ENCODE measurements around the gene HBS1L. TPM values are rescaled to one million over a fixed set of nuclear protein-coding genes. Genes with fewer than 3 reads are reported as not detected.

Gene HBS1L
- total RNA-seq, 2 experiments from 2014 or later: 150 to 153 TPM

DNA sequence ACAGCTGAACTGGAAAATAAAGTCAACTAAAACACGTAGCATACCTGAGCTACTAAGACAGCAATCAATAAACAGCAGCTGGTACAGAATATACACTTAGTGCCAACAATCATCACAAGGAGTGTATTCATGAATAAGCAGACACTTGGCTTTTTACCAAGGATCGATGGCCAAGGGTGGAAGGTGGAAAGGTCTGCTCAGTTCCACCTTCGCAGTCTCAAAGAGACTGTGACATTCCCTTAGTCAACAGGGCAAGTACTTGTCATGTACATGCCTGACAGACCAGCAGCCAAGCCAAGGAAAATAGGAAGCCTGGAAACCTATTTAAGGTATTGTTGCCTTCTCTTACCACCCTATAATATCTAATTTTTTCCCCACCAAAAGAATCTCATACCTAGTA, 21.4 kb downstream of the HBS1L start:
- CTCF ChIA-PET: interaction anchor here (0.5 kb wide), 1 partner anchor 465 kb away, joined by 3 read pairs; the partner anchor contains the start of gene AHI1
- no peaks in the 10 kb centered on the region for H3K9me3 Mint-ChIP-seq
- peaks cover 59% of the 10 kb centered on the region for H3K4me1 Mint-ChIP-seq (ENCODE audit: low read depth)
- H3K4me3 Mint-ChIP-seq: no peak overlapping the region
- no peak for DNase-seq
- H3K36me3 Mint-ChIP-seq (ENCODE audit: low read depth): peaks cover 40% of the 10 kb centered on the region
- intact Hi-C loops (cut with micrococcal nuclease): no loop called here
- H3K27me3 Mint-ChIP-seq (ENCODE audit: low read depth): no peaks in the 10 kb centered on the region
- H3K27ac Mint-ChIP-seq: peak overlapping the region; percentile 2

GRCh38 chr6:135030532-135031178, 24.0 kb downstream of the HBS1L start:
- H3K27ac Mint-ChIP-seq: peak overlapping the region; percentile 71
- intact Hi-C loops (cut with micrococcal nuclease): loop anchor here (1.0 kb wide), 8 partner anchors 8 to 133 kb away; partner anchors contain the start of gene HBS1L
- DNase-seq: peak; percentile 25
- CTCF ChIA-PET: interaction anchor here (1.3 kb wide), 1 partner anchor 11 kb away, joined by 3 read pairs; no protein-coding TSS in a partner anchor
- no peaks in the 10 kb centered on the region for H3K9me3 Mint-ChIP-seq
- peaks cover 57% of the 10 kb centered on the region for H3K4me1 Mint-ChIP-seq (ENCODE audit: low read depth)
- H3K36me3 Mint-ChIP-seq (ENCODE audit: low read depth): peaks cover 34% of the 10 kb centered on the region
- H3K27me3 Mint-ChIP-seq (ENCODE audit: low read depth): no peaks in the 10 kb centered on the region
- no peak overlapping the region for H3K4me3 Mint-ChIP-seq

GRCh38 chr6:135030056-135030473, 24.6 kb downstream of the HBS1L start:
- intact Hi-C loops (cut with micrococcal nuclease): loop anchor here (1.0 kb wide), 8 partner anchors 8 to 133 kb away; partner anchors contain the start of gene HBS1L
- CTCF ChIA-PET: no interaction called here
- Mint-ChIP-seq H3K4me3 (peak overlapping the region; percentile 10), H3K27ac (peak overlapping the region; percentile 71), H3K4me1 (ENCODE audit: low read depth) (peaks cover 63% of the 10 kb centered on the region), H3K9me3 (no peaks in the 10 kb centered on the region), H3K27me3 (ENCODE audit: low read depth) (no peaks in the 10 kb centered on the region), H3K36me3 (ENCODE audit: low read depth) (peaks cover 36% of the 10 kb centered on the region)
- DNase-seq: peak; percentile 18

GRCh38 chr6:135025775-135026174, 28.8 kb downstream of the HBS1L start:
- no peaks in the 10 kb centered on the region for H3K27me3 Mint-ChIP-seq (ENCODE audit: low read depth)
- no peak overlapping the region for H3K27ac Mint-ChIP-seq
- peaks cover 66% of the 10 kb centered on the region for H3K4me1 Mint-ChIP-seq (ENCODE audit: low read depth)
- CTCF ChIA-PET: interaction anchor here (0.7 kb wide), 1 partner anchor 883 kb away, joined by 3 read pairs; no protein-coding TSS in a partner anchor
- no peaks in the 10 kb centered on the region for H3K9me3 Mint-ChIP-seq
- no peak overlapping the region for H3K4me3 Mint-ChIP-seq
- intact Hi-C loops (cut with micrococcal nuclease): no loop called here
- peaks cover 17% of the 10 kb centered on the region for H3K36me3 Mint-ChIP-seq (ENCODE audit: low read depth)
- DNase-seq: no peak

DNA sequence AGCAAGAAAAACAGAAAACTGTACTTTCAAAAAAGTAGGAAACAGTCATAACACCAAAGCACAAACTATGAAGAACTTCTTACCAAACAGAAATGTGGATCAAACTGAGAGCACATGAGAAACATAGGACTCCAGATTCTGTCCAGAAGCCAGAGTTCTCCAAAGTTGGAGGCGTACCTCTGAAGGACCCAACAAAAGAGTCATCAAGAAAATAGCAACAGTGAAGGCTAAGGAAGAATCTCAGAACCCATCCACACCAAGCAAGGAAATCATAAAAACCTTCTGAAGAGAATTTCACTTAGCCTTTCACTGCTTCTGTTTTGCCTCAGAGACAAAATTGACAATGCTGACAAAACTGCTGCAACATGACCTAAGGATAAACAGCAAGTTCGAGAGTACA, 29.4 kb downstream of the HBS1L start:
- H3K27ac Mint-ChIP-seq: no peak overlapping the region
- H3K36me3 Mint-ChIP-seq (ENCODE audit: low read depth): peaks cover 14% of the 10 kb centered on the region
- DNase-seq: no peak
- H3K4me1 Mint-ChIP-seq (ENCODE audit: low read depth): peaks cover 64% of the 10 kb centered on the region
- no peaks in the 10 kb centered on the region for H3K9me3 Mint-ChIP-seq
- intact Hi-C loops (cut with micrococcal nuclease): no loop called here
- no peaks in the 10 kb centered on the region for H3K27me3 Mint-ChIP-seq (ENCODE audit: low read depth)
- H3K4me3 Mint-ChIP-seq: no peak overlapping the region
- CTCF ChIA-PET: interaction anchor here (0.7 kb wide), 1 partner anchor 882 kb away, joined by 3 read pairs; no protein-coding TSS in a partner anchor

DNA sequence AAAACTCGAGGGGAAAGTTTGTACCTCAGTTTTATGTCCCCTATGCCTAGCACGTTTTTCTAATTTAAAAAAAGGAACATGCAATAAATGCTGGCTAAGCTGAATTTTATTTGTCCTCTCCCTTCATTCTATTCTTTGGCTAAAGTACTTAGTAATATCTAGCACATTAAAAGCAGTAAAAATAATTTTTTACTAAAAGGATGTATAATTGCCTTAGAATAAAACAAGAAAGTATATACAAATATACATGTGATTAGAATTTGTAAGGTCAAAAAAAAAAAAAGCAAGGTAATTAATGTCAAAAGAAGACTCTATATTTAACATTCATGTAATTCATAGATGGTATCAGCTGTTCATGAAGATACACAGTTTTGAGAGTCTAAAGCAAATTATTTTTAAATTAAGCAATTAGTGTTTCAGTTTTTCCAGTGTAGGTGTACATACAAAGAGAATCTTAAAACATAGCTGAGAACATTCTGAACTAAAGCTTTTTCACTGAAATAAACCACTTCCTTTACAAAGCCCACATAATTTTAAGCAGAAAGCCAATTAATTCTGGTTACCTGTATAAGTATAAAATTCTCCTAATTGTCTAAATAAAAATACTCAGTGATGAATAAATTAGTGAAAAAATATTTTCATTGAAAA, 32.4 kb downstream of the HBS1L start:
- DNase-seq: no peak
- intact Hi-C loops (cut with micrococcal nuclease): loop anchor here (1.0 kb wide), 2 partner anchors 8 to 9 kb away; no protein-coding TSS in a partner anchor
- peaks cover 8% of the 10 kb centered on the region for H3K36me3 Mint-ChIP-seq (ENCODE audit: low read depth)
- H3K4me3 Mint-ChIP-seq: no peak overlapping the region
- CTCF ChIA-PET: interaction anchor here (0.6 to 2.6 kb wide), 7 partner anchors 15 to 404 kb away, joined by 3 to 6 read pairs (median 3); no protein-coding TSS in a partner anchor
- H3K9me3 Mint-ChIP-seq: no peaks in the 10 kb centered on the region
- H3K4me1 Mint-ChIP-seq (ENCODE audit: low read depth): peaks cover 61% of the 10 kb centered on the region
- H3K27me3 Mint-ChIP-seq (ENCODE audit: low read depth): no peaks in the 10 kb centered on the region
- no peak overlapping the region for H3K27ac Mint-ChIP-seq

GRCh38 chr6:135021310-135022049, 33.1 kb downstream of the HBS1L start:
- H3K36me3 Mint-ChIP-seq (ENCODE audit: low read depth): peaks cover 7% of the 10 kb centered on the region
- no peak for DNase-seq
- H3K9me3 Mint-ChIP-seq: no peaks in the 10 kb centered on the region
- no peaks in the 10 kb centered on the region for H3K27me3 Mint-ChIP-seq (ENCODE audit: low read depth)
- H3K27ac Mint-ChIP-seq: no peak overlapping the region
- peaks cover 61% of the 10 kb centered on the region for H3K4me1 Mint-ChIP-seq (ENCODE audit: low read depth)
- CTCF ChIA-PET: interaction anchor here (0.6 to 2.6 kb wide), 5 partner anchors 62 to 203 kb away, joined by 3 to 6 read pairs (median 3); no protein-coding TSS in a partner anchor
- intact Hi-C loops (cut with micrococcal nuclease): loop anchor here (1.0 kb wide), 2 partner anchors 8 to 9 kb away; no protein-coding TSS in a partner anchor
- H3K4me3 Mint-ChIP-seq: no peak overlapping the region

DNA sequence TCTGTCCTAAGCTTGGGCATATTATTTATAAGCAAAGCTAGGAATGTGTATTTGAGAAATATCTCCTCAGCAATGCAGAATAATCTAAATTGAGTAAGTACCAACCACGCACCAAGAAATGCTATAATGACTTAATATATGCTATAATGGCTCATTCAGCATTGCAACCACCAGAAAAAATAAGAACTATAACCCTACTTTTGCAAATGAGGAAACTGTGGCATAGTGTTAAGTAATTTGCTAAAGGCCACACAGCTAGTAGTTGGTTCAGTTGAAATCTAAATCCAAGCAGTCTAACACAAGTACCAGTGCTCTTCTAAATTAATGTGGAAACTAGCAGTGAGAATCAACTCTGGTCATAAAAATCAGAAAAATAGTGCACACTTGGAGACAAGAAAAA, 35.7 kb downstream of the HBS1L start:
- Mint-ChIP-seq H3K4me1 (ENCODE audit: low read depth) (peaks cover 68% of the 10 kb centered on the region), H3K9me3 (no peaks in the 10 kb centered on the region), H3K4me3 (no peak overlapping the region), H3K27ac (no peak overlapping the region), H3K27me3 (ENCODE audit: low read depth) (no peaks in the 10 kb centered on the region), H3K36me3 (ENCODE audit: low read depth) (no peaks in the 10 kb centered on the region)
- no peak for DNase-seq
- CTCF ChIA-PET: interaction anchor here (1.5 kb wide), 1 partner anchor 126 kb away, joined by 4 read pairs; no protein-coding TSS in a partner anchor
- intact Hi-C loops (cut with micrococcal nuclease): loop anchor here (1.0 kb wide), 1 partner anchor 40 kb away; no protein-coding TSS in a partner anchor

DNA sequence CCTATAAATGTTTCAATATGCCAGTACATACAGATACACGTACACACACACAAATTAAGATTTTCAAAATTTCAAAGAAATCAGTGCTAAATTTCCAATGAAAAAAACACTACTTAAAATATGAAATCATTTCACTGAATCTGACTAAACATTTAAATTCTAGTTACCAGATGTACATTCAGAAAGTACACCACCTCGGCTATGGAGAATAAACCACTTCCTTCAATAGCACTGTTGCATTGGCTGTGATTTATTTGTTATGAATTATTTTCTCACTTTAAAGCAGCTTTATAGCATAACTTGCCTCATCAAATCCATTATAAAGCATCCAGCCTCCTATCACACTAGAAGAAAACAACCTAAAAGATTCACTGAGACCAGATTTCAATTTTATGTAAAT, 36.6 kb downstream of the HBS1L start:
- Mint-ChIP-seq H3K27ac (no peak overlapping the region), H3K9me3 (no peaks in the 10 kb centered on the region), H3K4me1 (ENCODE audit: low read depth) (peaks cover 73% of the 10 kb centered on the region), H3K36me3 (ENCODE audit: low read depth) (peaks cover 3% of the 10 kb centered on the region), H3K27me3 (ENCODE audit: low read depth) (no peaks in the 10 kb centered on the region), H3K4me3 (no peak overlapping the region)
- DNase-seq: no peak
- CTCF ChIA-PET: no interaction called here
- intact Hi-C loops (cut with micrococcal nuclease): loop anchor here (1.0 kb wide), 1 partner anchor 39 kb away; no protein-coding TSS in a partner anchor

- Mint-ChIP-seq H3K36me3 (ENCODE audit: low read depth) (peaks cover 8% of the 10 kb centered on the region), H3K27ac (no peak overlapping the region), H3K4me1 (ENCODE audit: low read depth) (peaks cover 60% of the 10 kb centered on the region), H3K27me3 (ENCODE audit: low read depth) (no peaks in the 10 kb centered on the region), H3K4me3 (peak overlapping the region; percentile 2), H3K9me3 (no peaks in the 10 kb centered on the region)
- intact Hi-C loops (cut with micrococcal nuclease): loop anchor here (1.0 kb wide), 6 partner anchors 16 to 169 kb away; no protein-coding TSS in a partner anchor
- CTCF ChIA-PET: no interaction called here
- DNase-seq: peak; percentile 24
Measured at GRCh38 chr6:135014353-135014832, 40.2 kb downstream of the HBS1L start.

GRCh38 chr6:135013211-135013610, 41.4 kb downstream of the HBS1L start:
- no peaks in the 10 kb centered on the region for H3K9me3 Mint-ChIP-seq
- H3K27ac Mint-ChIP-seq: no peak overlapping the region
- intact Hi-C loops (cut with micrococcal nuclease): loop anchor here (1.0 kb wide), 1 partner anchor 9 kb away; no protein-coding TSS in a partner anchor
- no peaks in the 10 kb centered on the region for H3K27me3 Mint-ChIP-seq (ENCODE audit: low read depth)
- DNase-seq: peak; percentile 20
- CTCF ChIA-PET: no interaction called here
- H3K4me1 Mint-ChIP-seq (ENCODE audit: low read depth): peaks cover 59% of the 10 kb centered on the region
- no peak overlapping the region for H3K4me3 Mint-ChIP-seq
- H3K36me3 Mint-ChIP-seq (ENCODE audit: low read depth): peaks cover 10% of the 10 kb centered on the region

- H3K4me3 Mint-ChIP-seq: no peak overlapping the region
- no peaks in the 10 kb centered on the region for H3K9me3 Mint-ChIP-seq
- no peak overlapping the region for H3K27ac Mint-ChIP-seq
- intact Hi-C loops (cut with micrococcal nuclease): loop anchor here (1.0 kb wide), 1 partner anchor 10 kb away; no protein-coding TSS in a partner anchor
- no peak for DNase-seq
- CTCF ChIA-PET: no interaction called here
- H3K27me3 Mint-ChIP-seq (ENCODE audit: low read depth): no peaks in the 10 kb centered on the region
- peaks cover 10% of the 10 kb centered on the region for H3K36me3 Mint-ChIP-seq (ENCODE audit: low read depth)
- H3K4me1 Mint-ChIP-seq (ENCODE audit: low read depth): peaks cover 59% of the 10 kb centered on the region
Measured at GRCh38 chr6:135012764-135013163, 41.9 kb downstream of the HBS1L start.

Data from activated naive CD4-positive, alpha-beta T cell treated with anti-CD3 and anti-CD28 coated beads for 36 hours (primary cell).